Colonic mucosa (tissue), 4 donors: ENCODE data around the gene ZSCAN21. TPM values are rescaled to one million over a fixed set of nuclear protein-coding genes. Genes with fewer than 3 reads are reported as not detected.
A peak's percentile ranks its signal among the peaks of the same experiment; 100 is the strongest.

Experiments
- DNase-seq: peaks from one replicate; pipeline ENCODE4 v3.0.0-alpha.2; 2020
- H3K27ac ChIP-seq: fragments of 200-600 bp; one replicate; pipeline ENCODE4 v1.8.0; 2021
- H3K27me3 ChIP-seq: fragments of 200-600 bp; one replicate; pipeline ENCODE4 v1.8.0; 2021
- H3K36me3 ChIP-seq: fragments of 200-600 bp; one replicate; pipeline ENCODE4 v1.8.0; 2021
- H3K4me1 ChIP-seq: fragments of 200-600 bp; one replicate; pipeline ENCODE4 v1.8.0; 2021; ENCODE audit warnings: mild to moderate bottlenecking
- H3K4me3 ChIP-seq: fragments of 200-600 bp; one replicate; pipeline ENCODE4 v1.8.0; 2021
- H3K9ac ChIP-seq, 2 donors: one replicate each; pipeline ENCODE4 v1.7.0; 2013; ENCODE audit warnings: control low read depth in 2 of 2, low read depth in 2 of 2, low read length in 2 of 2
- H3K9me3 ChIP-seq: fragments of 200-600 bp; one replicate; pipeline ENCODE4 v1.8.0; 2021
- intact Hi-C: fragments of 100-400 bp; cut with DNase I; formaldehyde crosslinking; loops from one replicate; pipeline ENCODE4 v1.14.1; 2022
- total RNA-seq, 2 donors: library from RNA; stranded (reverse); fragmentation: NEBNext Ultra II Directional in 1 of 2; extraction: Animal tissue kit (Norgen Biotek cat#: 25700) in 1 of 2; gene quantifications; one replicate each; pipeline ENCODE4 v1.2.1, GENCODE V29; 2021
- TF ChIP-seq, protein P1 (sequence below): fragments of 200-600 bp; IDR thresholded peaks from one replicate; pipeline ENCODE4 v1.8.0; 2022; ENCODE audit warnings: antibody characterized with exemption, mild to moderate bottlenecking
- donor health status: healthy.
- donor health status: DM: no; HTN: no; CAD: no.
- donor health status: DM: no; HTN: no; CAD: no.

Gene ZSCAN21
- total RNA-seq, 2 donors from 2014 or later = 6.2 to 7.7 TPM

GRCh38 chr7:100082978-100083377, 33.4 kb downstream of the ZSCAN21 start:
- no peaks in the 10 kb centered on the region for H3K9me3 ChIP-seq
- H3K4me1 ChIP-seq = peaks cover 19% of the 10 kb centered on the region
- TF ChIP-seq, protein P1, sequence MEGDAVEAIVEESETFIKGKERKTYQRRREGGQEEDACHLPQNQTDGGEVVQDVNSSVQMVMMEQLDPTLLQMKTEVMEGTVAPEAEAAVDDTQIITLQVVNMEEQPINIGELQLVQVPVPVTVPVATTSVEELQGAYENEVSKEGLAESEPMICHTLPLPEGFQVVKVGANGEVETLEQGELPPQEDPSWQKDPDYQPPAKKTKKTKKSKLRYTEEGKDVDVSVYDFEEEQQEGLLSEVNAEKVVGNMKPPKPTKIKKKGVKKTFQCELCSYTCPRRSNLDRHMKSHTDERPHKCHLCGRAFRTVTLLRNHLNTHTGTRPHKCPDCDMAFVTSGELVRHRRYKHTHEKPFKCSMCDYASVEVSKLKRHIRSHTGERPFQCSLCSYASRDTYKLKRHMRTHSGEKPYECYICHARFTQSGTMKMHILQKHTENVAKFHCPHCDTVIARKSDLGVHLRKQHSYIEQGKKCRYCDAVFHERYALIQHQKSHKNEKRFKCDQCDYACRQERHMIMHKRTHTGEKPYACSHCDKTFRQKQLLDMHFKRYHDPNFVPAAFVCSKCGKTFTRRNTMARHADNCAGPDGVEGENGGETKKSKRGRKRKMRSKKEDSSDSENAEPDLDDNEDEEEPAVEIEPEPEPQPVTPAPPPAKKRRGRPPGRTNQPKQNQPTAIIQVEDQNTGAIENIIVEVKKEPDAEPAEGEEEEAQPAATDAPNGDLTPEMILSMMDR = no peak
- H3K9ac ChIP-seq = peak overlapping the region in 1 of 2 donors; percentile 21
- no peak for DNase-seq
- intact Hi-C loops = loop anchor here (5.0 kb wide), 2 partner anchors 36 to 91 kb away; partner anchors contain the start of gene ZSCAN21
- no peaks in the 10 kb centered on the region for H3K36me3 ChIP-seq
- H3K4me3 ChIP-seq = no peak overlapping the region
- H3K27me3 ChIP-seq = no peaks in the 10 kb centered on the region
- H3K27ac ChIP-seq = peak overlapping the region; percentile 65

- intact Hi-C loops = no loop called here
- H3K36me3 ChIP-seq = no peaks in the 10 kb centered on the region
- no peak overlapping the region for H3K4me3 ChIP-seq
- H3K9ac ChIP-seq = no peak overlapping the region
- no peaks in the 10 kb centered on the region for H3K27me3 ChIP-seq
- H3K9me3 ChIP-seq = no peaks in the 10 kb centered on the region
- H3K27ac ChIP-seq = no peak overlapping the region
- TF ChIP-seq, protein P1 = no peak
- H3K4me1 ChIP-seq = peaks cover 4% of the 10 kb centered on the region
- no peak for DNase-seq
Measured at GRCh38 chr7:100085515-100085914, 35.9 kb downstream of the ZSCAN21 start.

GRCh38 chr7:100087055-100087750, 37.6 kb downstream of the ZSCAN21 start:
- intact Hi-C loops = no loop called here
- H3K9ac ChIP-seq = no peak overlapping the region

GRCh38 chr7:100088095-100088620, 38.6 kb downstream of the ZSCAN21 start:
- peaks cover 6% of the 10 kb centered on the region for H3K36me3 ChIP-seq
- H3K27ac ChIP-seq = peak overlapping the region; percentile 75
- intact Hi-C loops = no loop called here
- peak overlapping the region; percentile 93 to 97 for H3K9ac ChIP-seq
- peaks cover 3% of the 10 kb centered on the region for H3K4me1 ChIP-seq
- DNase-seq = no peak
- TF ChIP-seq, protein P1 = no peak
- H3K9me3 ChIP-seq = no peaks in the 10 kb centered on the region
- H3K4me3 ChIP-seq = peak overlapping the region; percentile 66
- no peaks in the 10 kb centered on the region for H3K27me3 ChIP-seq

More at GRCh38 chr7:100087055-100087750, 37.6 kb downstream of the ZSCAN21 start:
- H3K9me3 ChIP-seq = no peaks in the 10 kb centered on the region
- TF ChIP-seq, protein P1 = no peak
- no peak overlapping the region for H3K4me3 ChIP-seq
- peaks cover 3% of the 10 kb centered on the region for H3K4me1 ChIP-seq
- H3K27me3 ChIP-seq = no peaks in the 10 kb centered on the region
- H3K27ac ChIP-seq = peak overlapping the region; percentile 5
- no peaks in the 10 kb centered on the region for H3K36me3 ChIP-seq
- DNase-seq = no peak

- no peaks in the 10 kb centered on the region for H3K9me3 ChIP-seq
- peak within 1 kb of the TSS; percentile 66 for H3K4me3 ChIP-seq
- DNase-seq = peak; percentile 90
- peak within 1 kb of the TSS; percentile 75 for H3K27ac ChIP-seq
- TF ChIP-seq, protein P1 = no peak
- peaks cover 3% of the 10 kb centered on the region for H3K4me1 ChIP-seq
- no peaks in the 10 kb centered on the region for H3K27me3 ChIP-seq
- H3K36me3 ChIP-seq = peaks cover 8% of the 10 kb centered on the region
- peak within 1 kb of the TSS; percentile 93 to 97 for H3K9ac ChIP-seq
- intact Hi-C loops = no loop called here
Measured at GRCh38 chr7:100088621-100089457, 39.3 kb downstream of the ZSCAN21 start, which contains the start of gene COPS6. Gene COPS6 (plus strand): TSS chr7:100088969. CDS start chr7:100088991, 22 bp downstream.
